MCF 10A (cell line): ENCODE data around the gene SLC16A9. TPM values are rescaled to one million over a fixed set of nuclear protein-coding genes. Genes with fewer than 3 reads are reported as not detected.

Experiments used
- BruUV-seq: library from RNA; stranded (reverse); fragments of 400-500 nt; replicated peaks from 2 replicates; lab custom pipeline; 2021; lab: Mats Ljungman, UMichigan
- CTCF ChIA-PET: fragments of 300-600 bp; sonication (Branson Sonifier 250); formaldehyde crosslinking; extraction: SDS; loops from one replicate; lab custom pipeline; 2021; ENCODE audit warnings: antibody characterized with exemption, inconsistent platforms; lab: Yijun Ruan, JAX
- POLR2A ChIA-PET: fragments of 300-600, 350-650 bp; sonication (Branson Sonifier 250); formaldehyde crosslinking; extraction: SDS; loops from one replicate; lab custom pipeline; 2020; ENCODE audit warnings: antibody characterized with exemption, inconsistent platforms; lab: Yijun Ruan, JAX
- DNase-seq: peaks from one replicate; pipeline ENCODE4 v3.0.0-alpha.2; 2018; ENCODE audit not compliant: unreplicated experiment
- H3K27ac Mint-ChIP-seq: one replicate; pipeline ENCODE4 v1.8.0; 2022; ENCODE audit warnings: mild to moderate bottlenecking, low read depth, mixed read lengths; ENCODE audit not compliant: unreplicated experiment
- H3K27me3 Mint-ChIP-seq: one replicate; pipeline ENCODE4 v1.8.0; 2022; ENCODE audit warnings: mixed read lengths; ENCODE audit not compliant: insufficient read depth, unreplicated experiment
- H3K36me3 Mint-ChIP-seq: one replicate; pipeline ENCODE4 v1.8.0; 2022; ENCODE audit warnings: mild to moderate bottlenecking, moderate library complexity, mixed read lengths; ENCODE audit not compliant: insufficient read depth, unreplicated experiment
- H3K4me1 Mint-ChIP-seq: one replicate; pipeline ENCODE4 v1.8.0; 2022; ENCODE audit warnings: mixed read lengths; ENCODE audit not compliant: insufficient read depth, unreplicated experiment
- H3K4me3 Mint-ChIP-seq: one replicate; pipeline ENCODE4 v1.8.0; 2022; ENCODE audit warnings: mild to moderate bottlenecking, moderate library complexity, mixed read lengths; ENCODE audit not compliant: unreplicated experiment
- H3K9me3 Mint-ChIP-seq: one replicate; pipeline ENCODE4 v1.8.0; 2022; ENCODE audit warnings: mixed read lengths; ENCODE audit not compliant: unreplicated experiment
- CTCF ChIP-seq: fragments of 200-600 bp; IDR thresholded peaks from one replicate; pipeline ENCODE4 v1.8.0; 2022; ENCODE audit warnings: antibody characterized with exemption, mild to moderate bottlenecking; ENCODE audit not compliant: unreplicated experiment
- intact Hi-C: fragments of 100-400 bp; cut with micrococcal nuclease; formaldehyde crosslinking; loops from 2 replicates; pipeline ENCODE4 v1.14.1; 2022
- total RNA-seq: library from RNA; stranded (reverse); gene quantifications from 2 replicates; pipeline ENCODE4 v1.2.3, GENCODE V29; 2022

The SLC16A9 gene
- total RNA-seq, 1 experiment from 2014 or later = 0.84 TPM

DNA sequence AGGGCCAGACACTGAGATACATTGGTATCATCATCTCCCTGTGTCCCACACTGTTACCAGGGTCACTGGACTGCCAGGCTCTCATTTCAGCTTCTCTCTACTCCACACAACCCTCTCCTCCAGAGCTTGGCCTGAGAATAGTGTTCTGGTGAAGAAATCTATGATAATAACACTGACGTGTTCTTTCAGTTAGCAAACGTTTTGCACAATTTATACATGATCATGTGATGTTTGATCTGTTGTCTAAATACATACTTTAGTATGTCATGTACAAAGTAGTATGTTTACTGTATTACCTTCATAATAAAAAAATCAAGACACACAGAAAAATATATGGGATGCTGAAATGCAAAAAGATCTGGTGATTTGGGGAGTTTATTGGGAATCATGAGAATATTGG, 5.0 kb downstream of the SLC16A9 start:
- no TSS peak for BruUV-seq

GRCh38 chr10:59702347-59702746, 7.3 kb downstream of the SLC16A9 start:
- Mint-ChIP-seq H3K27ac (no peak overlapping the region), H3K4me3 (no peak overlapping the region), H3K4me1 (no peaks in the 10 kb centered on the region), H3K36me3 (no peaks in the 10 kb centered on the region), H3K9me3 (no peaks in the 10 kb centered on the region), H3K27me3 (peaks cover 39% of the 10 kb centered on the region)
- intact Hi-C loops = no loop called here
- no peak for TF ChIP-seq CTCF
- DNase-seq = no peak
- ChIA-PET POLR2A (interaction anchor here (1.2 kb wide), 1 partner anchor 46 kb away, joined by 4 read pairs; no protein-coding TSS in a partner anchor), CTCF (interaction anchor here (0.8 to 1.2 kb wide), 3 partner anchors 9 to 20 kb away, joined by 3 to 4 read pairs (median 3); no protein-coding TSS in a partner anchor)
- no TSS peak for BruUV-seq

More for the DNA sequence above, 5.0 kb downstream of the SLC16A9 start:
- DNase-seq = no peak
- ChIA-PET POLR2A (no interaction called here), CTCF (no interaction called here)
- Mint-ChIP-seq H3K4me3 (no peak overlapping the region), H3K4me1 (no peaks in the 10 kb centered on the region), H3K27ac (no peak overlapping the region), H3K27me3 (peaks cover 38% of the 10 kb centered on the region), H3K36me3 (no peaks in the 10 kb centered on the region), H3K9me3 (no peaks in the 10 kb centered on the region)
- no peak for TF ChIP-seq CTCF
- intact Hi-C loops = no loop called here

GRCh38 chr10:59700709-59701108, 8.9 kb downstream of the SLC16A9 start:
- no TSS peak for BruUV-seq
- no peaks in the 10 kb centered on the region for H3K9me3 Mint-ChIP-seq
- no peak for DNase-seq

GRCh38 chr10:59698326-59698725, 11.3 kb downstream of the SLC16A9 start:
- Mint-ChIP-seq H3K4me1 (no peaks in the 10 kb centered on the region), H3K27me3 (peaks cover 38% of the 10 kb centered on the region), H3K4me3 (no peak overlapping the region), H3K9me3 (no peaks in the 10 kb centered on the region), H3K27ac (no peak overlapping the region), H3K36me3 (no peaks in the 10 kb centered on the region)
- no peak for DNase-seq
- no TSS peak for BruUV-seq
- ChIA-PET CTCF (interaction anchor here (0.6 to 0.7 kb wide), 2 partner anchors 133 to 196 kb away, joined by 3 to 5 read pairs; no protein-coding TSS in a partner anchor), POLR2A (no interaction called here)
- no peak for TF ChIP-seq CTCF
- intact Hi-C loops = no loop called here

More at GRCh38 chr10:59700709-59701108, 8.9 kb downstream of the SLC16A9 start:
- POLR2A ChIA-PET = interaction anchor here (0.6 kb wide), 1 partner anchor 212 kb away, joined by 3 read pairs; no protein-coding TSS in a partner anchor
- intact Hi-C loops = no loop called here
- Mint-ChIP-seq H3K4me3 (no peak overlapping the region), H3K27me3 (peaks cover 38% of the 10 kb centered on the region), H3K36me3 (no peaks in the 10 kb centered on the region), H3K4me1 (no peaks in the 10 kb centered on the region), H3K27ac (no peak overlapping the region)
- TF ChIP-seq CTCF = no peak
- CTCF ChIA-PET = interaction anchor here (0.7 to 1.0 kb wide), 2 partner anchors 9 to 34 kb away, joined by 3 to 5 read pairs; partner anchors contain the start of gene SLC16A9
